Measurements from ENCODE around the gene TCAIM.
"Not testable (repeated sequence)": the region's sequence is repeated elsewhere in the genome, so short reads cannot be mapped to it uniquely, and the experiment has no call there.

TCAIM gene

DNA sequence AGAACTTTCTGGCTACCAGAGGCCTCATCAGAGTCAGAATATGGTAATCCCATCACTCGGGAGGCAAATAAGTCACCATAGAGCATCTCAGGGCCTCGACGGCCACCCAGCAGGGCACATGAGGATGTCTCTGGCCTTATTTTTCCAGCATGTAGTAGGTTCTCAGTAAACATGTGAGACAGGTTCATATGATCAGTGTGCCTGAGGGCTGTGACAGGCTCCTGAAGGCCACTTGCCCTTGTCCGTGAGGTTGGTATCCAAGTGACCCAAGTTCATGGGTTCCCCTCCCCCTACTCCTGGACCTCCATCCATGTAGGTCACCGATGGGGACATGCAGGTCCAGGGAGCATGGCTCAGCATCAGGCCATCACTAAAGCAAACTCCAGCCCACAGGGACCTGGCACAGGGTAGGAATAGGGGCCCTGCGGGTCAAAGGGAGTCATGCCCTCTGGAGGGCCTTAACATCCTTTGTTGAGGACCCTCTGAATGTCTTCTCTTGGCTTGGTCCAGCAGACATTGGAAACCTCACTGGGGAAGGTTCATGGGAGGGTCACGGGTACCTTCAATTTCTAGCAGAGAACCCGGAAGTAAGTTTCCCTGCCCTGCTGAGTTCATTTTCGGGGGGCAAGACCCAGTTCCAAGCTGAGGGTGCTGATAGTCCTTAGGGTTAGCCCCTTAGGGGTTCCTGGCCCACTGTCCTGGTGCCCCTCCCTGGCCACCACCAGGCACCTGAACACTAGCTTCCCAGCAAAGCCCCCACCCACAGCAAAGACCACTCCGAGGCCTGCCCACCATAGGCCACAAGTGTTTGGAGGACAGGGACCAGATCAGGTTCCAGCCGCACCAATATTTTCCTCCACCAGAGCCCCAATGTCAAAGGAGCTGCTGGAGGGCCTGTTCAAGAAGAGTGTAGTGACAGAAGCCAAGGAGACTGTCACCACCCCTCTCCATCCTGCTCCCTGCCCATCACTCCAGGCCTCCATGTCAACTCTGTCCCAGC lies 77.8 kb downstream of the TCAIM start:
- DNase-seq: no peak

DNA sequence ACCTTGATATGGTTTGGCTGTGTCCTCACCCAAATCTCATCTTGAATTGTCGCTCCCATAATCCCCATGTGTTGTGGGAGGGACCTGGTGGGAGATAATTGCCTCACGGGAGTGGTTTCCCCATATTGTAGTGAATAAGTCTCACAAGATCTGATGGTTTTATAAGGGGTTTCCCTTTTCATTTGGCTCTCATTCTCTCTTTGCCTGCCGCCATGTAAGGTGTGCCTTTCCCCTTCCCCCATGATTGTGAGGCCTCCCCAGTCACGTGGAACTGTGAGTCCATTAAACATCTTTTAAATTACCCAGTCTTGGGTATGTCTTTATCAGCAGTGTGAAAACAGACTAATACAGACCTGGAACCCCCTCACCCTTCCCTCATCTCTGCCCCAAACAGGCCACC lies 79.6 kb downstream of the TCAIM start:
- not testable (repeated sequence) for DNase-seq

DNA sequence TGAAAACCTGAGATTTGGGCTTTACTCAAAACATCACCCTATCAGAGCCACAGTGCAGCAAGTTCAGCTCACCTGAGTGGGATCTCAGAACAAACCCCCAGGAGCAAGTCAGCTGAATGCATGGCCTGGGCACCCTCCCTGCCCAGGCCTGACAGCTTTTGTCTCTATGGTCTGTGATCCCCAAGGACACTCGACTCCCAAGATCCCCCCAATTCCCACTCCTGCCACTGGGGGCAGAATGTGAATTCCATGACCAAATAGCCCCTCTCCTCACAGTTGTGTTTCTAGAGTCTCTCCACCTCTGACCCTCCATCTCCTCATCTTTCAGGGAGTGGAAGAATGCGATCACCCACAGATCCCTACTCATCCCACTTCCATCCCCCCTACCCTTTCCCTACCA lies 80.0 kb downstream of the TCAIM start:
- no peak for DNase-seq

DNA sequence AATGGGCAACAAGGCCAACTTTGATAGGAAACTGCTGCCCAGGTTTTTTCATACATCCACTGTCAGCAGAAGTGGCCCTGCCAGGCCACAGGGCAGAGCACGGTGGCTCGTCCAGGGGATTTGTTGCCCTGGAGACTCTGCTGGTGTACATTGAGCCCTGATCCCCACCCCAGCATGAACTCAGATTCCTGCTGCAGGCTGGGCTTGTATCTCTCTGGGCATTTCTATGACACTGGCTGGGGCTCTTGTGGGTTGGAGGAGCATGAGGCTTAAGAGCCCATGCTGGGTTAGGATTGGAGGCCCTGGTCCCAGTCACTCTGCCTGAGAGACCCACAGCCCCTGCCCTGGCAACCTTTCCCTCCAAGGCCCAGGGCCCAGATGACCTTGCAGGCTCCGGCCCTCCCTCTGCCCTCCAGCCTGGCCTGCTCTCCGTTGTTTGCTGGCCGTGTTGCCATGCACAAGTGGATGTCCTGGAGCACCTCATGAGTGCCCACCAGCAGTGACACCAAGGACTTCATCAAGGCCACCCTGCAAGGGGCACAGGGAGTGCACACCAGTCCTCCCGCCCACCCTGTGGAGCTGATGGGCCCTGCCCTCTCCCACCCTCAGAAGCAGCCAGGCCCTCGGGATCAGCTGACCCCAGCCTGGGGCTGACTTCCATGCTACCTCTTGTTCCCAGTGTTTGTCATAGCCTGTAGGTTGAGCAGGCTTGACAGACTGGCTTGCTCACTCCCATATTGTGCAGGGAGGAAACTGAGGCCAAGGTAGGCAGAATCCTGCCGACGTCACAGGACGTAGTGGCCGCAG lies 80.8 kb downstream of the TCAIM start:
- DNase-seq: no peak

DNA sequence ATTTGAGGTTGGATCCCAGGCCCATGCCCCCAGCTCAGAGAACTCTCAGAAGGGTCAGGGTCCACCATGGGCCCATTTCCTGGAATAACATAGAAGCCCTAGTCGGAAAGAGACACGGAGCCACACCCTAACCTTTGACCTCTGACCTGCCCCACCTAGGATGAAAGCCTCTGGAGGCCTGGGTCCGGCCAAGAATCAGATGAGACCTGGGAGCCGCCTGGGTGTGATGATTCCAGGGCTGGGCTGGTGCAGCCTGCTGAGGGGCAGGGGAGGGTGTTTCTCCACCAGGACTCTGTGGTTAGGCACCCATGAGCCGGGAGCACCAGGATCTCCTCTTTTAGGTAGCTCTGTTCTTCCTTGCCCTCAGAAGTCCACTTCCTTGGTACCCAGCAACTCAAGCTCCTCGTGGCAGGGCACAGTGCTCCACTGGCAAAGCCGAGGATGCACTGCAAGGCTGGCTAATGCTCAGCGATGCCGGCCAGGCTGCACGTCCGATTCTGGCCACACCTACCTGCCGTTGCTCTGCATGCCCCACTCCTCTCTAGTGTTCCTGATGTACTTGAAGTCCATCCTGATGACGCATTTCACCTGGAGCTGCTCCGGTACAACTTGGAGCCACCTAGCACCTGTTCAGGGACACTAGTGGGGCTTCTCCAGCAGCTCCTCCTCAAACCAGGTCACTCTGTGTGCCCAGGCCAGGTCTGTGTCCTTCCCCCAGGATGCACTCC lies 81.5 kb downstream of the TCAIM start:
- no peak for DNase-seq

DNA sequence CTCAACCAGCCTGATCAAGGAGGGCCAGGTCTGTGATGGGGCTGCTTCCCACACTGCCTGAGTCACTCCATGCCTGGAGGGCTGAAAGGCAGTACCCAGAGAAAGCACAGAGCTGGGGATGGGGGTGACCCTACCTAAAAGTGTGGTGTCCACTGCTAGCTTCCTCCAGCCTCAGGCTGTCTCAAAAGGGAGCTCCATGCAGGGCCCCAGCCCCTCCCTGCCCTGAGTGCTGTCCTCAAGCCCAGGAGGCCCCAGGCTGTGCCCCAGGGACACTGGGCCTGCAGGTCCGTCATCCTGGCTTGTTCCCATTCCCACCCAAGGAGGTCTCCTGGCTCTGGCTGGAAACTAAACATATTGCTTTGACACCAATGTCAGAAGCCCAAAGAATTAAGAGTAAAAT lies 82.1 kb downstream of the TCAIM start:
- no peak for DNase-seq

DNA sequence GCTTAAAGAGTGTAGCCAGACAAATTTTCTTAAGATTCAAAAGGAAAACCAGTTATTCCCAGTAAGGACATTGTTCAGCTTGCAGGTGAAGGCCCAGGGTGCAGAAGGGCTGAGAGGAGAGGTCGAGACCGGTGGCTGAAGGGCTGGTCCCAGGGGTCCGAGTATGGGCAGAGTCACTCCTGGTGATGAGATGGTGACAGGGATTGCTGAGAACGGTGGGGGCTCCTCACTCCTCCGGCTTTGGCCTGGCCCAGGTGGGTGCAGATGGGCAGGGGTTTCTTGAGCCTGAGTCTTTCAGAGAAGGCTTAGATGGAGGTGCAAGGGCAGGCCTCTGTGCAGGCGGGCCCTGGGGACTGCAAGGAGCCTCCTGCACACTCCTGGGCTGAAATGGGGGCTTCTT lies 82.7 kb downstream of the TCAIM start:
- DNase-seq: no peak

DNA sequence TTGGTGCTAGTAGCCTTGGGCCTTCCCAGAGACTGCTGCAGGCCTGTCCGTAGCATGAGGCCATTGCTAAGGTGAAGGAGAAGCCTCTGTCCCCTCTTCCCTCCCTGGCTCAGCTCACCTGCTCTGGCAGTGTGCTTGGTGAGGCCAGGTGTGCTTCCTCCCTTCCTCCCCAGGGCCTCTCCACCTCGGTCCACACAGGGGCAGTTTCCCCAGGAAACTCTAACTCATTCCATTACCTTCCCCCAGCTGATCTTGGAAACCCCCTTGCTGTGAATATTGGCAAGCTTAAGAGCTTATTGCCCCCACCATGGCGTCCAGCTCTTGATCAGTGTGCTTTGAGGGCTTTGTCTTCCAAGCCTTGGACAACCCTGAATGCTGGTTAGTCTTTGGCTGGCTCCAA lies 86.2 kb downstream of the TCAIM start:
- no peak for DNase-seq

DNA sequence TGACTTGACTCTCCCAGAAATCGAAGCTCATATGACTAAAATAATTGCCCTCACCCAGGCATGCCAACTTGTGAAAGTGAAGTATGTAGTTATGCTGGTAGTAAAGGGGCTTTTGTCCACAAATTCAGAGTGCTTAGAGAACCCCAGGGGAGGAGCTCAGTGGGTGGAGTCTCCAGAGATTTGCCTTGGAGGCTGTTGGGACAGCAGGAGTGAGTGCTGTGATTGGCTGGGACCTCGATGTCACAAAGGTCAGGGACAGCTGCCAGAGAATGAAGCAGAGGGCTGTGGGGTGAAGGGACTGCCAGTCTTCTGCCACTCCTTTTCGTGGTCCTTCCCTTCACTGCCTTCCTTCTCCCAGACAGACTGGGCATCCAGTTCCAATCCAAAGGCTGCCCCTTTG lies 89.1 kb downstream of the TCAIM start:
- DNase-seq: no peak

DNA sequence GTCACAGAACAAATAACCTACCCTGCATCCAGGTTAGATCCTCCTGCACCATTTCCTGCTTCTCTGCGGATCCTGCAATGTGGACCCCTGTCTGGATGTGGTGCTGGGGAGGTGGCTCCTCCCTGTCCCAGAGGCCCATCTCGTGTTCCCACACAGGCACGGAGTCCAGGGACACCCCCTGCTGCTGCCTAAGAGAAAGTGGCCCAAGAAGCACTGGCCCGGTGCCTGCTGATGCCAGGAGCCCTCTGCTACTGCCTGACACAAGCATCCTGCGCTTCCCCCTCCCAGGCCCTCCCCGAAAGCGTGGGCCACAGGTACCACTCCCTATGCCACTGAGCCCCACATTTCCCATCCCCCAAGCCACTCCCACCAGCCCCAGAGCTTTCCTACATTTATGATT lies 90.3 kb downstream of the TCAIM start:
- no peak for DNase-seq

DNA sequence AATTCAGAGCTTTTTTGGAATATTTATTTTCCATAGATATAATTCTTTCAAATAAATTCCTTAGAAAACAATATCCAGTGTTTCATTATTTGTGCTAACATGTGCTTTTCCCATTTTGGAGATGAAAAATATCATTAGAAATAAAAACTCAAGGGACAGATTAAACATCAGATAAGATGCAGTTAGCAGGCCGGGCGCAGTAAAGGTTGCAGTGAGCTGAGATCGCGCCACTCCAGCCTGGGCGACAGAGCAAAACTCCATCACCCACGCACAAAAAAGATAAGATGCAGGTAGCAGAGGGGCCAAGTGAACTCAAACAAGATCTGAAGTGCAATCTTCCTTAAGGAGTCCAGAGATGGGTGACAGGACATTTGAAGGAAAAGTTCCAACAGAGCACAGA lies 90.9 kb downstream of the TCAIM start:
- DNase-seq: no peak

DNA sequence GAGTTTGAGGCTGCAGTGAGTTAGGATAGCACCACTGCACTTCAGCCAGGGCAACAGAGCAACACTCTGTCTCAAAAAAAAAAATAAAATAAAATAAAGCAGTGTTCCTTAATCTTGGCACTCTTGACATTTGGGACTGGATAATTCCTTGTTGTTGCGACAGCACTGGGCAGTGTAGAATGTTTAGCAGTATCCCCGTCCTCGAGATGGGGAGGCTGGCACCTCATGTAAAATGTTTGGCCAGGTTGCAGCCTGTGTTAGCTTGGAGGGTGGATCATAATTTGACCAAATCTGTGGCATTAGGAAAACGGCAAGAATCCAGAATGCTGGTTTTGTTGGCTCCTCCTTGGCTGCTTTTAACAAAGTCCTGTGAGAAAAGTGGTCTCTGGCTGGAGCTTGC lies 91.9 kb downstream of the TCAIM start:
- DNase-seq: no peak

DNA sequence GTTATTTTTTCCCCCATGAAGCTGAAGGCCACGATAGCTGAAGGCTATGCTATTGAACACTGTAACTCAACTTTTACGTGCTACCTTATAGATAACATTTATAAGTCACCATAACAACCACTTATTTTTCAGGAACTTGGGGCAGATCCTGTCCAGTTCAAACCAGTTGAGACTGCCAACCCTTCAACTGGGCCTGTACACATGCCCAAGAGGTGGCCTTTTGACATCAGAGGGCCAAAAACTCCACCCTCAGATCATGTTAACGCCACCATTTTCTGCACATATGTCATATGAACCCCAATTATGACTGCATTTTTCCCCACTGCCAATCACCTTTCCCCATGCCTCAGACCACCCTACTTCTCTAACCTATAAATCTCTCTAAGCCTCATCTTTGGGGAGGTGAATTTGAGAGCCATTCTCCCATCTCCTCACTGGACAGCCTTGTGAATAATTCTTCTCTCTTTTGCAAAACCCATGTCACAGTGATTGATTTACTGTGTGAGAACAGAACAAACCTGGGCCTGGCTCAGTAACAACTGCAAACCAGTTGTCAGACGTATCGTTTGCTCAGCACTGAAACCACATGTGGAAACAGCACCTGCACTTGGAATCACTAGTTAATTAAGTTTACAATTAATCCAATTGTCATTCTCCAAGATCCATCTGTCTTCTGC lies 96.4 kb downstream of the TCAIM start:
- DNase-seq: no peak

DNA sequence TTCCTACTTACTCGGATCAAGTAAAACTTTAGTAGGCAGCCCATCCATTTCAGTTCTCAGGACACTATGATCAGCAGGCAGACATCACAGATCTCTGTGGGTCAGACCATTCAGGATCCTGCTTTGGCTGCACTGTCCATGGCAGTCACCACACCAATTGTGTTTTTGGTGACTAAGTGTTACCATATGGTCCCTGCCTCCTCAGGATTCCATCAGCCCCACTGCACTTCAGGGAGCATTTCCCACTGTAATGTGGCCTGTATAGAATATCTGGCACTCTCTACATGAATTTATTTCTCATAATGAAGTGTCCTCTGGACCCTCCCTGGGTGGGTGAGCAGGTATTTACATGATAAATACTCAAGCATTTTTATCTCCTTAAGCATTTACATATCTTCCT lies 97.6 kb downstream of the TCAIM start:
- DNase-seq: no peak

DNA sequence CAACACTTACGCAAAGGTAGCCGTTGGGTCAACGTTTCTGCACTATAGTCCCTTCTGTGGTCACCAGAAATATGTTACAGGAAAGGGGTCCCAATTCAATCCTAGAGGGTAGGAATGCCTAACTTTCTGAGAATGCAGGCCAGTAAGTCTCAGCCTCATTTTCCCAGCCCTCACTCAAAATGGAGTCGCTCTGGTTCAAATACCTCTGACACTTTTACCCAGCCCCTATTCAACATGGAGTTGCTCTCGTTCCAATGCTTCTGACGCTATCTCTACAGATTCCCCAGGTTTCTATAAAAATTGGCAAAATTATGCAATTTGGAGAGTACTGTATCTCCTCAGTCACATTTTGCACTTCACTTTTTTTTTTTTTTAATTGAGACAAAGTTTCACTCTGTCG lies 99.2 kb downstream of the TCAIM start:
- DNase-seq: no peak

DNA sequence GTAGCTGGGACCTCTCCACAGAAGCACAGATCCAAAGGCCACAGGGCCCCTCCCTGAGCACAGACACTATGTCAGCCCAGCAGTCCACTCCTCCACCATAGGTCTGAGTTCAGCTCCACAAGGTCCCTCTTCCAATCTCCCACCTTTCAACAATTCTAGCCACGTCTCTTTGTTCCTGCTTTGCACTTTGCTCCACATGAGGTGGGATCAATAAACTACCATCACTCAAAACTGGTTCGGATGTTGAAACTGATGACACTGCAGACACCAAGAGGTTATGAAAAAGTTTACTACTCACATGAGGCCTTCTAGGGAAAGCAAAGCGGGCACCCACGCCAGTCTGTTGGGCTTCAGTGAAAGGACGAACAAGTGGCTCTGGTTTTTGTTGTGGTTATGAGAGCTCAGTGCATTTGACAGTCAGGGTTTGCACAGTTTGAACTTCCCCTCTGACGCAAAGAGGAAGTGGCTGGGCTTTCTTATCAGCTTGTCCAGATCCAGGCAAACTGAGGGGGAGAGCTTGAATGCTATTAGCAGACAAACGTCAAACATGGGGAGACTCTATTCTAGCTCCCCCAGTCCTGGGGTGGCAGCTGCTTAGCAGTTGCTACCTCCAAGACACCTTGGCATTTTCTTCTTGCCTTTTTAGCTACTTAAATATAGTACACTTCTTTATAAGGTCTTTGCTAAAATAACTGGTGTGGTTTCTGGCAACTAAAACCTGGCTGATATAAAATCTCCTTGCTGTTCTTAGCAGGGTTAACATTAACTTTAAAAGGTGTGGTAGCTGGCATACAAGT lies 101.1 kb downstream of the TCAIM start:
- DNase-seq: peak; percentile 33

DNA sequence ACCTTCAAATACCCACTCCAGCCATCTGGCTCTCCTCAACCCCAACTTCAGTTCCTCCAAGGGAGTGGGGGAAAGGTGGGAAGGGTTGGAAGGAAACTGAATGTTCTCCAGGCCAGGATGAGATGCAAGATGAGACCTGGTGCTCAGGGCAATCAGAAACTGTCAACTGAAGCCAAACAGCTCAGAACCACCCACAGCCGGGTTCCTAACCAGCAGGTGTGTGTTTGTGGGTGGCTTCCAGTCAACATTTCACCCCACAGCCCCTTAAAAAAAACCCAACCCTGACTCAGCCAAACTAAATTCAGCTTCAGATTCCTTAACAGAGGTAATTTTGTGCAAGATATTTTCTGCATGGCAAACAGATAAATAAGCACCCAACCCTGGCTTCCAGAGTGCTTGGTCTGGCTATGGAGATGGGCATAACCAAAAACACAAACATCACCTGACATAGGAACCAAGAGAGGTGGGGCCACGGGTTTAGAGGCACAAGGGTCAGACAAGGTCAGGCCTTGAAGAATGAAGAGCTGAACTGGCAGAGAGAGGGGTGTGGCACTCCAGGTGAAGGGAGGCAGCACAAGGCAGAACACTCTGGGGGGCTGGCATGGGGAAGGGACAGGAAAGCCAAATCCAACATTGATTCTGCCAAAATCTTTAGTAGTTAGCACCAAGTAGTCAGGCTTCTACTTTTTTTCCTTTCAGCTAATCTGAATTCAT lies 104.2 kb downstream of the TCAIM start:
- DNase-seq: no peak

DNA sequence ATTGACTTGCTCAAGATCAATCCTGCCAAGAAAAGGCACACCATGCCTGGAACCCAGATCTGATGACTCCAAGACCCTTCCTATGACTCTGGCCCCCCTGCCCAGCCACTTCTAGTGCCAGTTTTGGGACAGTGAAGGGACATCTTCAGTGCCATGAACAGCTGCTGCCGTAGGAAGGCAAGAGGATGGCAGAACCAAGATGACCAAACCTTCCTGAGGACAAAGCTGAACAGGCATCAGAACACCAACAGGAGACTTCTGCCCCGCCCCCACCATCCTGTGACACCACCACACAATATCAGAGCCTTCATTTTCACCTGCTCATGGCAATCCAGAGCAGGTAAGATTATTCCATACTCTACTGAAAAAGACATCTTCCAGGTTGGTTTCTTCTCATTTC lies 105.9 kb downstream of the TCAIM start:
- DNase-seq: no peak

DNA sequence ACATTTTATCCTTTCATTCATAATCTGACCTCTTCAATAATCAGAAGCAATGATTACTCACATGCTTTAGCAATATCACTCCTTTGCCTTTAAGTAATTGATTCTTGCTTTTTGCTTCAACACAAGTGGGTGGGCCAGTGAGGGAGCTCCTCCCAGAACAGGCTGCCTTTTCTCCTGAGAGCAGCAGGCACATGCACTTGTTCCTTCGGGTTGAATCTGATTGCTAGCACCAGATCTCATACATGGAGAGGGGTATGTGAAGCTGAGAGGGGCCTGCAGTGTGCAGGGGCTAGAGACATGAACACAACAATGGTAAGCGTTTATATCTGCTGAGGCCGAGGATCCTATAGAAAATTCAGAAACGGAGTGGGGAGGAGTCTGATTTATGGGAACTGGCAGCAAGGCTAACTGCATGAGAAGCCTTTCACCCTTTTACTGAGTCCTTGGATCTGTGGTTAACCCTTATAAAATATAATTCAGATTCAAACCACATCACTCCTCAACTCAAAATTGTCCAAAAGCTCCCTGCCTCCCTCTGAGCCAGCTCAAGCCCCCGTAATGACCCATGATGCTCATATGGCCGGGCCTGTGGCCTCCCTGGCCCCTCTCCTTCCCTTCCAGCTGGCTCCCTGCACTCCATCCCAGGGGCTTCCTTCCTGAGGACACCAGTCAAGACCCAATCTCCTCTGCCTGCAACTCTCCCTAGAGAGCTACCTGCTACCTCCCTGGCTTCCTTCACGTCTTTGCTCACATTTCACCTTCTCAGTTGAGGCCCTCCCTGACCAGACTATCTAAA lies 106.5 kb downstream of the TCAIM start:
- DNase-seq: no peak

DNA sequence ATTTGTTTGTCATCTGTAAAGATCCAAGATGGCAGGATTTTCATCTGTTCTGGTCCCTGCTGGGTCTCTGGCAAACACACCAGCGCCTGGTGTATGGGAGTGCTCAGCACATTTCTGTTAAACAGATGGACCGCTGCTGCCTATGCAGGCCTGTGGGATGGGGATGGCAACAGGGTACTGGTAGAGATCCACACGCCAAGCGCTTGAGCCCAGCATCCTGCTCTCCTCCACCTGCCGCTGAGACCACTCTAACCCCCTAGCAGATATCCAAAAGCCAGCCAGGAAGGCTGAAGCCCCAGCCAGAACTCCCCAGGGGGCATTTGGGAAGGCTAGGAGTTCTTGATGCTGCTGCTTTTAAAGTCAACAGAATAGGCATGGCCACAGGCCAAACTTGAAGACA lies 107.2 kb downstream of the TCAIM start:
- DNase-seq: no peak
